Measurements from ENCODE around the gene UMOD.

- TF ChIP-seq CTCF (conservative IDR thresholded peaks at IDR 0.05; ENCODE audit: low read length) (no peak), EZH2phosphoT487 (IDR thresholded peaks at IDR 0.05; ENCODE audit: borderline replicate concordance, low read depth, low read length) (no peak)
Measured at GRCh38 chr16:20382202-20382948, 29.9 kb upstream of the UMOD start.
